OCI-LY7 (cell line): ENCODE data around the gene CABP4.

ENCODE experiments used
- EZH2phosphoT487 ChIP-seq: fragments of 200-600 bp; sonication (generic); IDR thresholded peaks from 2 replicates; pipeline ENCODE4 v1.6.1; 2018; ENCODE audit warnings: low read depth, borderline replicate concordance, mild to moderate bottlenecking, mixed run types, antibody characterized with exemption, low read length, moderate library complexity, mixed read lengths
- TF ChIP-seq, protein P1 (sequence below): fragments of 200-600 bp; sonication (generic); conservative IDR thresholded peaks from 2 replicates; pipeline ENCODE4 v1.5.1; 2014; ENCODE audit warnings: mild to moderate bottlenecking, antibody characterized with exemption, low read length, moderate library complexity, mixed read lengths

DNA sequence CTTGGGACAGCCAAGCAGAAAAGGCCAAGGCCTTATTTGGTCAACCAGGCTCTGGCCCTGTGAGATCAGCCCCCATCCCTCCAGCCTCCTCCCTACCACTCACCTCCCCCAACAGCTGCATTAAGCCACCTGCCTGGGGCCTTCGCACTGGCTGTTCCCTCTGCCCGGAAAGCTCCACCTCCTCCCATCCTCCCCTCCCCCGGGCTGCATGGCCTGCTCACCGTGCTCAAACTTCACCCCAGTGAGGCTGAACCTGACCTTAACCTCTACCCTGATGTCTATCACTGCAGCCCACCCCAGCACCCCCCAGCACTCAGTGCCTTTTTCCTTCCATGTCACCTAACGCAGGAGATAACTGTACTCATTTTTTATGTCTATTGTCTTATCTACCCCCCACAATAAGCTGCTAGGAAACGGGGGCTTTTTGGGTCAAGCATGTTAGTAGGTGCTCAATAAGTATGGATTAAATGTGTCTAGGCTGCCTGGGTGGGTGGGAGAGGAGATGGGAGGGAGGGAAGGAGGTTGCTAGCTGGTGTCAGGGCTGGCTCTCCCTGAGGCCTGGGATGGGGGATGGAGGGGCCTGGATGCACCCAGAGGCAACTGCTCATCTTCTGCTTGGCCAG lies 18.6 kb upstream of the CABP4 start:
- TF ChIP-seq, protein P1, sequence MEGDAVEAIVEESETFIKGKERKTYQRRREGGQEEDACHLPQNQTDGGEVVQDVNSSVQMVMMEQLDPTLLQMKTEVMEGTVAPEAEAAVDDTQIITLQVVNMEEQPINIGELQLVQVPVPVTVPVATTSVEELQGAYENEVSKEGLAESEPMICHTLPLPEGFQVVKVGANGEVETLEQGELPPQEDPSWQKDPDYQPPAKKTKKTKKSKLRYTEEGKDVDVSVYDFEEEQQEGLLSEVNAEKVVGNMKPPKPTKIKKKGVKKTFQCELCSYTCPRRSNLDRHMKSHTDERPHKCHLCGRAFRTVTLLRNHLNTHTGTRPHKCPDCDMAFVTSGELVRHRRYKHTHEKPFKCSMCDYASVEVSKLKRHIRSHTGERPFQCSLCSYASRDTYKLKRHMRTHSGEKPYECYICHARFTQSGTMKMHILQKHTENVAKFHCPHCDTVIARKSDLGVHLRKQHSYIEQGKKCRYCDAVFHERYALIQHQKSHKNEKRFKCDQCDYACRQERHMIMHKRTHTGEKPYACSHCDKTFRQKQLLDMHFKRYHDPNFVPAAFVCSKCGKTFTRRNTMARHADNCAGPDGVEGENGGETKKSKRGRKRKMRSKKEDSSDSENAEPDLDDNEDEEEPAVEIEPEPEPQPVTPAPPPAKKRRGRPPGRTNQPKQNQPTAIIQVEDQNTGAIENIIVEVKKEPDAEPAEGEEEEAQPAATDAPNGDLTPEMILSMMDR, result no peak
- no peak for TF ChIP-seq EZH2phosphoT487
